Neural progenitor cell (in vitro differentiated cells): ENCODE results near the gene CEP128.

ENCODE experiments used
- EZH2 ChIP-seq: fragments of 200-600 bp; sonication (generic); IDR thresholded peaks from 2 replicates; pipeline ENCODE4 v1.6.1; 2017; ENCODE audit warnings: antibody characterized with exemption, mild to moderate bottlenecking, moderate library complexity
- EZH2phosphoT487 ChIP-seq: fragments of 200-600 bp; sonication (generic); IDR thresholded peaks from 2 replicates; pipeline ENCODE4 v1.6.1; 2017; ENCODE audit warnings: antibody characterized with exemption
- TF ChIP-seq, protein P1 (sequence below): fragments of 200-600 bp; sonication (generic); IDR thresholded peaks from 2 replicates; pipeline ENCODE4 v1.5.1; 2017; ENCODE audit warnings: antibody characterized with exemption, mild to moderate bottlenecking

DNA sequence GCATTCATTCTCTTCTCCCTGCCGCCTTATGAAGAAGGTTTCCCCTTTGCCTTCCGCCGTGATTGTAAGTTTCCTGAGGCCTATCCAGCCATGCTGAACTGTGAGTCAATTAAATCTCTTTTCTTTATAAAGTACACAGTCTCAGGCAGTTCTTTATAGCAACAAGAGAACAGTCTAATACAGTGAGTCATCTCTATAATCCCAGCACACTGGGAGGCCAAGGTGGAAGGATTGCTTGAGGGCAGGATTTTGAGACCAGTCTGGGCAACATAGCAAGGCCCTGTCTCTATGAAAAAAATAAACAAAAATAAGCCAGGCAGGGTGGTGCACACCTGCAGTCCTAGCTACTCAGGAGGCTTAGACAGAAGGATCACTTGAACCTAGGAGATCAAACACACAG lies 259.9 kb downstream of the CEP128 start:
- TF ChIP-seq, protein P1, sequence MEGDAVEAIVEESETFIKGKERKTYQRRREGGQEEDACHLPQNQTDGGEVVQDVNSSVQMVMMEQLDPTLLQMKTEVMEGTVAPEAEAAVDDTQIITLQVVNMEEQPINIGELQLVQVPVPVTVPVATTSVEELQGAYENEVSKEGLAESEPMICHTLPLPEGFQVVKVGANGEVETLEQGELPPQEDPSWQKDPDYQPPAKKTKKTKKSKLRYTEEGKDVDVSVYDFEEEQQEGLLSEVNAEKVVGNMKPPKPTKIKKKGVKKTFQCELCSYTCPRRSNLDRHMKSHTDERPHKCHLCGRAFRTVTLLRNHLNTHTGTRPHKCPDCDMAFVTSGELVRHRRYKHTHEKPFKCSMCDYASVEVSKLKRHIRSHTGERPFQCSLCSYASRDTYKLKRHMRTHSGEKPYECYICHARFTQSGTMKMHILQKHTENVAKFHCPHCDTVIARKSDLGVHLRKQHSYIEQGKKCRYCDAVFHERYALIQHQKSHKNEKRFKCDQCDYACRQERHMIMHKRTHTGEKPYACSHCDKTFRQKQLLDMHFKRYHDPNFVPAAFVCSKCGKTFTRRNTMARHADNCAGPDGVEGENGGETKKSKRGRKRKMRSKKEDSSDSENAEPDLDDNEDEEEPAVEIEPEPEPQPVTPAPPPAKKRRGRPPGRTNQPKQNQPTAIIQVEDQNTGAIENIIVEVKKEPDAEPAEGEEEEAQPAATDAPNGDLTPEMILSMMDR = no peak
- TF ChIP-seq EZH2phosphoT487 (no peak), EZH2 (no peak)
